Gastrocnemius medialis (tissue), 4 donors: Measurements from ENCODE around the gene PARP11. TPM values are rescaled to one million over a fixed set of nuclear protein-coding genes. Genes with fewer than 3 reads are reported as not detected.

Source experiments
- ATAC-seq, 2 donors: fragments of 150-250 bp; one replicate each; pipeline ENCODE4 v1.9.1; 2016
- DNase-seq, 2 donors: peaks; one replicate each; pipeline ENCODE4 v3.0.0-alpha.2; 2019
- H3K27ac ChIP-seq, 4 donors: fragments of 200-600 bp; sonication (generic); 1 replicate in 1 of 4; 2 replicates in 3 of 4; pipeline ENCODE4 v1.5.1; 2016 to 2018; ENCODE audit warnings: mild to moderate bottlenecking in 2 of 4, moderate library complexity in 1 of 4
- H3K27me3 ChIP-seq, 3 donors: fragments of 200-600 bp; sonication (generic) in 2 of 3; 1 replicate in 1 of 3; 2 replicates in 2 of 3; pipeline versions ENCODE4 v1.5.1 to v1.6.0; 2016 to 2019; ENCODE audit warnings: mild to moderate bottlenecking in 1 of 3, moderate library complexity in 1 of 3
- H3K36me3 ChIP-seq, 2 donors: fragments of 200-600 bp; sonication (generic) in 1 of 2; one replicate each; pipeline ENCODE4 v1.5.1; 2017 to 2018
- H3K4me1 ChIP-seq, 2 donors: fragments of 200-600 bp; sonication (generic) in 1 of 2; one replicate each; pipeline ENCODE4 v1.5.1; 2016 to 2017; ENCODE audit warnings: mild to moderate bottlenecking in 2 of 2
- H3K4me3 ChIP-seq, 4 donors: fragments of 200-600 bp; sonication (generic) in 3 of 4; 1 replicate in 1 of 4; 2 replicates in 3 of 4; pipeline ENCODE4 v1.5.1; 2016 to 2019; ENCODE audit warnings: mild to moderate bottlenecking in 2 of 4
- H3K9me3 ChIP-seq, 3 donors: fragments of 200-600 bp; sonication (generic) in 2 of 3; 1 replicate in 1 of 3; 2 replicates in 2 of 3; pipeline ENCODE4 v1.5.1; 2016 to 2019
- CTCF ChIP-seq, 5 experiments: fragments of 450-650 bp in 3 of 5; fragments of 200-600 bp in 2 of 5; sonication (generic) in 2 of 5; IDR thresholded peaks in 4 of 5; conservative IDR thresholded peaks in 1 of 5; 1 replicate in 4 of 5; 2 replicates in 1 of 5; pipeline ENCODE4 v1.5.1; 2016 to 2019; ENCODE audit warnings: antibody characterized with exemption in 5 of 5, mild to moderate bottlenecking in 3 of 5, moderate library complexity in 3 of 5
- POLR2A ChIP-seq, 2 donors: fragments of 450-650 bp; IDR thresholded peaks; one replicate each; pipeline ENCODE4 v1.6.1; 2017; ENCODE audit warnings: antibody characterized with exemption in 2 of 2, mild to moderate bottlenecking in 2 of 2, moderate library complexity in 2 of 2
- in situ Hi-C, 4 donors: fragments of 200-750 bp; cut with MboI; loops; one replicate each; pipeline versions ENCODE4 v1.15.0 to v1.8.0; 2017; ENCODE audit warnings: low sequenced_read_pairs in 4 of 4
- intact Hi-C: fragments of 100-400 bp; cut with DNase I; formaldehyde crosslinking; loops from one replicate; pipeline ENCODE4 v1.15.1; 2023; ENCODE audit warnings: low total_unique reads
- total RNA-seq, 4 donors: library from RNA; depleted of rRNA; stranded (reverse); fragments of >200 nt; gene quantifications; one replicate each; pipeline versions ENCODE4 v1.1.0 to v1.2.3, GENCODE V29; 2016

PARP11 gene
- total RNA-seq, 4 donors from 2014 or later, result 0.53 to 2.4 (median 1.2) TPM

DNA sequence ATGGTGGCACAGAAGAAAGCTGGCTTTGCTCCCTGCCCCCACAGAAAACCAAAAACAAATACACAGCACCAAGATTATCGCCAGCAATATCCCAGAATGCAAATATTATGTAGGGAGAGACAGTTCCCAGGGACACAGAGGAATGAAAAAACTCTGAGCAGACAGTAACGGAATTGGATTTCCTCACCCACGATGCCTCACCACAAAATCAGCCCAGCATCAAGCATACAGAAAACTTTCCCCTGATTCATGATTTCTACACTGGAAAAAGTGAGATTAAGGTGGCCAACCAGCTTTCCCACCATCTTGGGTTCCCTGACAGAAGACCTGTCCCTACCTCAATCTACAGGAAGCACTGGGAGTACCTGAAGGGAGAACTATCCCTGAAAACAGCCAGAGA lies 36.6 kb downstream of the PARP11 start:
- TF ChIP-seq POLR2A (IDR thresholded peaks at IDR 0.05), result no peak
- TF ChIP-seq CTCF (IDR thresholded peaks at IDR 0.05 in 4 of 5, conservative IDR thresholded peaks at IDR 0.05 in 1 of 5), result no peak
- intact Hi-C loops, result no loop called here
- H3K27me3 ChIP-seq, result no peaks in the 10 kb centered on the region

GRCh38 chr12:3835914-3836313 lies 37.3 kb downstream of the PARP11 start:
- TF ChIP-seq CTCF (IDR thresholded peaks at IDR 0.05 in 4 of 5, conservative IDR thresholded peaks at IDR 0.05 in 1 of 5) (no peak), POLR2A (IDR thresholded peaks at IDR 0.05) (no peak)
- in situ Hi-C loops (no loop called here), intact Hi-C loops (no loop called here)
- ATAC-seq, result no peak
- DNase-seq, result no peak
- Histone ChIP-seq H3K36me3 (no peaks in the 10 kb centered on the region), H3K4me1 (peaks cover 0 to 6% of the 10 kb centered on the region in 2 donors), H3K9me3 (no peaks in the 10 kb centered on the region), H3K4me3 (no peak overlapping the region), H3K27me3 (no peaks in the 10 kb centered on the region), H3K27ac (no peak overlapping the region)

More for the DNA sequence above, 36.6 kb downstream of the PARP11 start:
- in situ Hi-C loops, result no loop called here
- Histone ChIP-seq H3K9me3 (no peaks in the 10 kb centered on the region), H3K4me3 (no peak overlapping the region), H3K27ac (no peak overlapping the region), H3K36me3 (no peaks in the 10 kb centered on the region), H3K4me1 (peaks cover 0 to under 1% of the 10 kb centered on the region in 2 donors)
- DNase-seq (no peak), ATAC-seq (no peak)

DNA sequence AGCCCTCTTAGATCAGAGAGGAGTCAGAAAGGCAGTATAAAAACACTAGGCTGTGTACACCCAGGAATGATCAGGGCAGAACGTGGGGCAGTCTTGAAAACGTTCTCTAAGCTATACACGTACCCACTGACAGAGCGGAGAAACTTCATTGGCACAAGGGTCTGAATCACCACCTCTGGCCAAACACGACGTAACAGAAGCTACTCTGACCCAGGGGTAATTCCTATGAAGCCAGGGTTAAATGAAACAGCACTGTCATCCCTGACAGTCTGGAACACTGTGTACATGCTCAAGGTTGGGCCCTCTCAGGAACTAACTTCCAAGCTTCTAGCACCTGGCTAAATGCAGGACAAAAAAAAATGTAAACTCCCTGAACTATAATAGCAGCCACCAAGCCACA lies 38.4 kb downstream of the PARP11 start:
- Histone ChIP-seq H3K27ac (peak overlapping the region in 1 of 4 donors; percentile 22), H3K9me3 (no peaks in the 10 kb centered on the region), H3K36me3 (no peaks in the 10 kb centered on the region), H3K4me3 (no peak overlapping the region), H3K4me1 (peaks cover 0 to 6% of the 10 kb centered on the region in 2 donors), H3K27me3 (no peaks in the 10 kb centered on the region)
- in situ Hi-C loops, result no loop called here
- DNase-seq (no peak), ATAC-seq (peak; percentile 77 to 82)
- no peak for TF ChIP-seq POLR2A (IDR thresholded peaks at IDR 0.05)
- no peak for TF ChIP-seq CTCF (IDR thresholded peaks at IDR 0.05 in 4 of 5, conservative IDR thresholded peaks at IDR 0.05 in 1 of 5)
- intact Hi-C loops, result no loop called here

DNA sequence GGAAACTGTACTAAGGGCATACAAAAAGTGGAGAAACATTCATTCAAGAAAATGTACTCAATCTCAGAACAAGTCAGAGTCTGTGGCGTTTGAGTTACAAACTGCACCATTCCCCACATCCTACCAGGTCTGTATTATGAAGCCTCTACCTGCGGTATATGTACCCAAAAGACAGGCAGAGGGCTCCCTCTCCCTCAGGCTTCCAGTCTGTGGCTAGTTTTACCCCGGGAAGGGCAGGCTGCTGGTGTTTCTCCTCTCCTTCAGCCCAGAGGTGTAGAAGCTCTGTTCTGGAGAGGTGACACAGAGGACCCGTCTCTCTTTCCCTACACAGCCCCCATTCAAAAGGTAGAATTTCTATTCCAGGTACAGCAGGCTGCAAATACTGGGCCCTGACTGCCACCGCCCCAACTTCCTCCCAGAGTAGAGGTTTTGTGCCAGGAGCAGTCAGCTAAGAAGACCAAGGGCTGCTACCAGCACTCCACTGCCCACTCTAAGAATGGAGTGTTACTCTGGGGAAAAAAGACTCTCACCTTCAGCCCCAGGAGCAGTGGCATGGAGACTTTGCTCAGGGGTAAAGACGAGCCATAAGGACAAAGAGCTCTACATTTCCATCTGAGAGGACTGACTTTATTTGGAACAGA lies 39.4 kb downstream of the PARP11 start:
- ATAC-seq (no peak), DNase-seq (no peak)
- Histone ChIP-seq H3K9me3 (no peaks in the 10 kb centered on the region), H3K36me3 (no peaks in the 10 kb centered on the region), H3K27ac (no peak overlapping the region), H3K4me3 (no peak overlapping the region), H3K27me3 (no peaks in the 10 kb centered on the region), H3K4me1 (peaks cover 0 to 6% of the 10 kb centered on the region in 2 donors)
- intact Hi-C loops (no loop called here), in situ Hi-C loops (no loop called here)
- TF ChIP-seq POLR2A (IDR thresholded peaks at IDR 0.05) (no peak), CTCF (IDR thresholded peaks at IDR 0.05 in 4 of 5, conservative IDR thresholded peaks at IDR 0.05 in 1 of 5) (no peak)

DNA sequence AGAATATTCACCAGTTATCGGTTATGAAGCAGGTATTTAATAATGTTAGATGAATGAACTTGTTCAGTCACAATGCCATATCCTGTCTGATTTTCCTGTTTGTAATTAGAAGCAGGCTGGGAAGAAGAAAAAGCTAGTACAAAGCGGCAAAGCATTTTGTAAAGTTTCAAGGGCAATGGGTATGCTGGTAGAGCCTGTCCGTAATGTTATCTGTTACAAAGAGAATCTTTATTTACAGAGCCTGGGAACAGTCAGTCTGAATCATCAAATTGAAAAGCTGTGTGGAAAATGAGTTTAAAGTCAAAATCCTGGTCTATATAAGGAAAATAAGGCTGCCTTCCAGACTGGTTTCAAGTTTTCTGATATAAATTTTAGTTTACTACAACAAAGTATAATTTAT lies 40.5 kb downstream of the PARP11 start:
- in situ Hi-C loops, result no loop called here
- peaks cover 0 to 6% of the 10 kb centered on the region in 2 donors for H3K4me1 ChIP-seq
- DNase-seq (no peak), ATAC-seq (no peak)
- TF ChIP-seq POLR2A (IDR thresholded peaks at IDR 0.05), result no peak
- TF ChIP-seq CTCF (IDR thresholded peaks at IDR 0.05 in 4 of 5, conservative IDR thresholded peaks at IDR 0.05 in 1 of 5), result no peak
- no peak overlapping the region for H3K4me3 ChIP-seq
- intact Hi-C loops, result no loop called here
- no peak overlapping the region for H3K27ac ChIP-seq
- peaks cover 0 to 3% of the 10 kb centered on the region in 2 donors for H3K36me3 ChIP-seq
- no peaks in the 10 kb centered on the region for H3K27me3 ChIP-seq
- H3K9me3 ChIP-seq, result no peaks in the 10 kb centered on the region
